ENCODE data around the gene ADAM12. TPM values are rescaled to one million over a fixed set of nuclear protein-coding genes. Genes with fewer than 3 reads are reported as not detected.

ADAM12 gene
- total and polyA plus RNA-seq, 9 of the 15 experiments (the other 6 are each of a cell fraction or from before 2014, with no cell fraction given) = not detected

- no peaks in the 10 kb centered on the region for H3K79me2 ChIP-seq (ENCODE audit: control insufficient read depth, insufficient read depth, low read length)
- 0% methylated on average over 1 of the region's 1 CpG for WGBS (ENCODE audit: insufficient coverage, low coverage, missing lambda C conversion rate)
These were observed 136.4 kb downstream of the ADAM12 start for GRCh38 chr10:126251778-126252407.

GRCh38 chr10:126250527-126251310 is 137.6 kb downstream of the ADAM12 start:
- intact Hi-C loops (cut with micrococcal nuclease) (no loop called here), in situ Hi-C loops (cut with MboI) (no loop called here)
- Histone ChIP-seq H3K4me1 (replicated peaks in 1 of 2; ENCODE audit: control insufficient read depth in 2 of 2, insufficient read depth in 2 of 2, low read length in 2 of 2) (peaks cover 0 to 3% of the 10 kb centered on the region in 2 experiments; a peak in 2 of 5 replicates), H3K4me2 (ENCODE audit: insufficient read depth, low read length) (no peak overlapping the region), H3K27ac (ENCODE audit: extremely low read depth, low read depth, low read length) (no peak overlapping the region), H3K27me3 (ENCODE audit: control insufficient read depth in 2 of 2, insufficient read depth in 2 of 2, low read length in 2 of 2) (peaks cover 0 to 10% of the 10 kb centered on the region in 2 experiments; a peak in 1 of 5 replicates), H3K79me2 (ENCODE audit: control insufficient read depth, insufficient read depth, low read length) (no peaks in the 10 kb centered on the region), H3K9ac (ENCODE audit: insufficient read depth in 1 of 2, low read depth in 2 of 2, low read length in 2 of 2) (no peak overlapping the region), H2AFZ (ENCODE audit: low read depth, low read length) (no peak overlapping the region), H3K4me3 (no peak overlapping the region), H4K20me1 (replicated peaks; ENCODE audit: control insufficient read depth, insufficient read depth, low read length) (no peaks in the 10 kb centered on the region), H3K9me1 (ENCODE audit: control insufficient read depth, insufficient read depth, low read length) (no peaks in the 10 kb centered on the region), H3K36me3 (ENCODE audit: control insufficient read depth, insufficient read depth, low read length) (no peaks in the 10 kb centered on the region), H3K9me3 (replicated peaks; ENCODE audit: control insufficient read depth, insufficient read depth, low read depth, low read length) (no peaks in the 10 kb centered on the region)
- no TSS peak for BruUV-seq (replicated peaks)
- WGBS (ENCODE audit: insufficient coverage, low coverage, missing lambda C conversion rate) = 16% methylated on average over 8 of the region's 8 CpGs
- no peak for ATAC-seq
- POLR2A ChIA-PET = no interaction called here
- no peak for FAIRE-seq
- CTCF ChIA-PET (ENCODE audit: low intra/inter-chr PET ratio) = no interaction called here
- no peak for DNase-seq (ENCODE audit: extremely low read depth in 1 of 4, low spot score in 3 of 4)
- TF ChIP-seq NELFE (IDR thresholded peaks at IDR 0.05; ENCODE audit: insufficient read depth, insufficient read length) (no peak), SMARCC2 (IDR thresholded peaks at IDR 0.05; ENCODE audit: low read depth) (no peak), TSC22D4 (tag; IDR thresholded peaks at IDR 0.05) (no peak), NR3C1 (CRISPR knock-in tag; IDR thresholded peaks at IDR 0.05) (no peak), RBM34 (IDR thresholded peaks at IDR 0.05; ENCODE audit: borderline replicate concordance, insufficient read depth, low read length) (no peak), ZNF224 (CRISPR knock-in tag; IDR thresholded peaks at IDR 0.05) (no peak), CGGBP1 (CRISPR knock-in tag; IDR thresholded peaks at IDR 0.05) (no peak), ZSCAN32 (CRISPR knock-in tag; IDR thresholded peaks at IDR 0.05) (no peak), ZNF589 (CRISPR knock-in tag; IDR thresholded peaks at IDR 0.05; ENCODE audit: low read depth) (no peak), FUS (optimal IDR thresholded peaks at IDR 0.05; ENCODE audit: low read depth, low read length) (no peak)

More at GRCh38 chr10:126251778-126252407, 136.4 kb downstream of the ADAM12 start:
- CTCF ChIA-PET (ENCODE audit: low intra/inter-chr PET ratio) = no interaction called here
- no peak for FAIRE-seq
- Histone ChIP-seq H3K4me2 (ENCODE audit: insufficient read depth, low read length) (no peak overlapping the region), H3K27me3 (ENCODE audit: control insufficient read depth in 2 of 2, insufficient read depth in 2 of 2, low read length in 2 of 2) (peaks cover 0 to 10% of the 10 kb centered on the region in 2 experiments; a peak in 1 of 5 replicates), H3K9me3 (replicated peaks; ENCODE audit: control insufficient read depth, insufficient read depth, low read depth, low read length) (no peaks in the 10 kb centered on the region), H3K4me3 (no peak overlapping the region), H3K4me1 (replicated peaks in 1 of 2; ENCODE audit: control insufficient read depth in 2 of 2, insufficient read depth in 2 of 2, low read length in 2 of 2) (peaks cover 0 to 3% of the 10 kb centered on the region in 2 experiments; a peak in 2 of 5 replicates), H3K27ac (ENCODE audit: extremely low read depth, low read depth, low read length) (no peak overlapping the region), H2AFZ (ENCODE audit: low read depth, low read length) (no peak overlapping the region), H3K36me3 (ENCODE audit: control insufficient read depth, insufficient read depth, low read length) (no peaks in the 10 kb centered on the region), H3K9me1 (ENCODE audit: control insufficient read depth, insufficient read depth, low read length) (no peaks in the 10 kb centered on the region), H3K9ac (ENCODE audit: insufficient read depth in 1 of 2, low read depth in 2 of 2, low read length in 2 of 2) (no peak overlapping the region), H4K20me1 (replicated peaks; ENCODE audit: control insufficient read depth, insufficient read depth, low read length) (no peaks in the 10 kb centered on the region)
- DNase-seq (ENCODE audit: extremely low read depth in 1 of 4, low spot score in 3 of 4) = no peak
- intact Hi-C loops (cut with micrococcal nuclease) = no loop called here
- ATAC-seq = no peak
- TF ChIP-seq ZKSCAN8 (CRISPR knock-in tag; IDR thresholded peaks at IDR 0.05) (no peak), CREBBP (IDR thresholded peaks at IDR 0.05; ENCODE audit: low read depth, low read length) (peak; percentile 55)
- POLR2A ChIA-PET = no interaction called here
- no TSS peak for BruUV-seq (replicated peaks)
- in situ Hi-C loops (cut with MboI) = no loop called here

Data from K562 (cell line).